ENCODE measurements around the gene SLC25A21. TPM values are rescaled to one million over a fixed set of nuclear protein-coding genes. Genes with fewer than 3 reads are reported as not detected.

The SLC25A21 gene
- total RNA-seq, 1 donor from 2014 or later = not detected

GRCh38 chr14:37203423-37203822, 31.0 kb upstream of the SLC25A21 start:
- intact Hi-C loops (cut with micrococcal nuclease) = no loop called here
- no peak for DNase-seq
- H3K9me3 Mint-ChIP-seq = peaks cover 12% of the 10 kb centered on the region

GRCh38 chr14:37202812-37203211, 30.4 kb upstream of the SLC25A21 start:
- no peak for TF ChIP-seq CTCF (IDR thresholded peaks at IDR 0.05)
- CTCF ChIA-PET = no interaction called here
- intact Hi-C loops (cut with micrococcal nuclease) = no loop called here
- H3K27ac Mint-ChIP-seq = no peak overlapping the region
- ATAC-seq (ENCODE audit: low read depth) (no peak), DNase-seq (no peak)
- POLR2A ChIA-PET = no interaction called here
- H3K9me3 Mint-ChIP-seq = peaks cover 12% of the 10 kb centered on the region
- no peaks in the 10 kb centered on the region for H3K36me3 Mint-ChIP-seq (ENCODE audit: low read depth)
- peaks cover 4% of the 10 kb centered on the region for H3K4me1 Mint-ChIP-seq
- H3K27me3 Mint-ChIP-seq = peaks cover 9% of the 10 kb centered on the region
- H3K4me3 Mint-ChIP-seq = no peak overlapping the region

More at GRCh38 chr14:37203423-37203822, 31.0 kb upstream of the SLC25A21 start:
- CTCF ChIA-PET = no interaction called here
- no peak overlapping the region for H3K27ac Mint-ChIP-seq
- no peak for ATAC-seq (ENCODE audit: low read depth)
- H3K27me3 Mint-ChIP-seq = peaks cover 3% of the 10 kb centered on the region
- no peaks in the 10 kb centered on the region for H3K4me1 Mint-ChIP-seq
- no peak overlapping the region for H3K4me3 Mint-ChIP-seq
- POLR2A ChIA-PET = no interaction called here
- no peaks in the 10 kb centered on the region for H3K36me3 Mint-ChIP-seq (ENCODE audit: low read depth)
- TF ChIP-seq CTCF (IDR thresholded peaks at IDR 0.05) = no peak

- TF ChIP-seq CTCF (IDR thresholded peaks at IDR 0.05) = no peak
- Mint-ChIP-seq H3K27ac (no peak overlapping the region), H3K9me3 (peaks cover 12% of the 10 kb centered on the region), H3K4me3 (no peak overlapping the region), H3K4me1 (peaks cover 8% of the 10 kb centered on the region), H3K27me3 (peaks cover 12% of the 10 kb centered on the region), H3K36me3 (ENCODE audit: low read depth) (no peaks in the 10 kb centered on the region)
- DNase-seq = no peak
- ChIA-PET CTCF (no interaction called here), POLR2A (no interaction called here)
- intact Hi-C loops (cut with micrococcal nuclease) = no loop called here
- ATAC-seq (ENCODE audit: low read depth) = no peak
These were observed 29.9 kb upstream of the SLC25A21 start for GRCh38 chr14:37202265-37202664.

GRCh38 chr14:37201724-37202123, 29.3 kb upstream of the SLC25A21 start:
- POLR2A ChIA-PET = no interaction called here
- no peak overlapping the region for H3K4me3 Mint-ChIP-seq
- no peak for TF ChIP-seq CTCF (IDR thresholded peaks at IDR 0.05)
- CTCF ChIA-PET = no interaction called here
- H3K4me1 Mint-ChIP-seq = peaks cover 9% of the 10 kb centered on the region
- DNase-seq (no peak), ATAC-seq (ENCODE audit: low read depth) (no peak)
- peaks cover 16% of the 10 kb centered on the region for H3K27me3 Mint-ChIP-seq
- H3K27ac Mint-ChIP-seq = no peak overlapping the region
- intact Hi-C loops (cut with micrococcal nuclease) = no loop called here
- no peaks in the 10 kb centered on the region for H3K36me3 Mint-ChIP-seq (ENCODE audit: low read depth)
- peaks cover 10% of the 10 kb centered on the region for H3K9me3 Mint-ChIP-seq

GRCh38 chr14:37198907-37199306, 26.5 kb upstream of the SLC25A21 start:
- H3K36me3 Mint-ChIP-seq (ENCODE audit: low read depth) = no peaks in the 10 kb centered on the region
- no peak for TF ChIP-seq CTCF (IDR thresholded peaks at IDR 0.05)
- H3K4me1 Mint-ChIP-seq = peaks cover 9% of the 10 kb centered on the region
- H3K4me3 Mint-ChIP-seq = no peak overlapping the region
- peaks cover 2% of the 10 kb centered on the region for H3K9me3 Mint-ChIP-seq
- no peak overlapping the region for H3K27ac Mint-ChIP-seq
- DNase-seq (no peak), ATAC-seq (ENCODE audit: low read depth) (no peak)
- ChIA-PET POLR2A (no interaction called here), CTCF (no interaction called here)
- H3K27me3 Mint-ChIP-seq = peaks cover 18% of the 10 kb centered on the region
- intact Hi-C loops (cut with micrococcal nuclease) = no loop called here

All from activated B cell treated with CpG ODN at 0.5 μM for 24 hours (primary cell).